Hypothalamus (tissue), 51 donors: ENCODE measurements around the gene HES4.
"Not testable (repeated sequence)": the region's sequence is repeated elsewhere in the genome, so short reads cannot be mapped to it uniquely, and the experiment has no call there.

Experiments
- DNase-seq, 51 donors: peaks; one replicate each; lab custom pipeline; 2025; lab: John Stamatoyannopoulos, UW

Gene HES4

DNA sequence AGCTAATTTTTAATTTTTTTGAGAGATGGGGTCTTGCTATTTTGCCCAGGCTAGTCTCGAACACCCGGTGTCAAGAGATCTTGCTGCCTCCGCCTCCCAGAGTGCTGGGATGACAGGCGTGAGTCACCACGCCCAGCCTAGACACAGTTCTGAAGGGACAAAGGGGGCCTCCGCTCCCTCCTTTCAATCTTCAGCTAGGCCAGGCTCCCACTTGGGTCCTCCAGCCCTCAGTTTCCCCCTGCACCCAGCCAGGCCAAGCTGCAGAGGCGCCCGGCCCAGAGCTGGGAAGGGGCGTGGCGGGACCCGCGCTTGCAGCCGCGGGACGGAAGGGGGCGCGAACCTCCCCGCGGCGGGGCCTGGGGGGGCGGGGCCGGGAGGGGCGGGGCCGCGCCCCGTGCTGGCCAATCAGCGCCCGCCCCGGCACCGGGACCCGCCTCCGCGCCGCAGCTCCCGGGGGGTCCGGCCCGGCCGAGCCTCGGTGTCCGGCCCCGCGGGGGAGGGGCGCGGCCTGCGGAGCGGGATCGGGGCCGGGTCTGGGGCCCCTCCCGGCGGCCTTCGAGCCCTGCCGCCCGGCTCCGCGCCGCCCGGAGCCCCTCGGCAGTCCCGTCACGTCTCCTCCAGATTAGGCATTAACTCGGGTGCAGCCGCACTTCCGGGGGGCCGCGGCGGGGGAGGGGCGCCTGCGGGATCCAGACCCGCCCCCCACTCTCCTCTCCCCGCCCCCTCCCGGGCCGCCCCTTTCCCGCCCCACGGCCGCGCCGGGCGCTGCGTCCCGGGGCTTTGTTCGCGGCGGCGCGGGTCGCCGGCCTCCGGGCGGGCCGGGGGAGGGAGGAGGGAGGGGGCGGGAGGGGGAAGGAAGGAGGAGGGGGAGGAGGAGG is 19.5 kb upstream of the HES4 start:
- peak in 46 of 51 donors; percentile 32 to 90 (median 74) for DNase-seq

DNA sequence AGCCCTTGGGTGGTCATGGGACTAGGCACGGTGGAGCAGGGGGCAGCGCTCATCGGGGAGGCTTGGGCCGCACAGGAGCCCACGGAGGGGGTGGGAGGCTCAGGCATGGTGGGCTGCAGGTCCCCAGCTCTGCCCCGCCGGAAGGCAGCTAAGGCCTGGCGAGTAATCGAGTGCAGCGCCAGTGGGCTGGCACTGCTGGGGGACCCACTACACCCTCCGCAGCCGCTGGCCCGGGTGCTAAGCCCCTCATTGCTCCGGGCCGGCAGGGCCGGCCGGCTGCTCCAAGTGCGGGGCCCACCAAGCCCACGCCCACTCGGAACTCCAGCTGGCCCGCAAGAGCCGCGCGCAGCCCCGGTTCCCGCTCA is 18.4 kb upstream of the HES4 start:
- not testable (repeated sequence) for DNase-seq

DNA sequence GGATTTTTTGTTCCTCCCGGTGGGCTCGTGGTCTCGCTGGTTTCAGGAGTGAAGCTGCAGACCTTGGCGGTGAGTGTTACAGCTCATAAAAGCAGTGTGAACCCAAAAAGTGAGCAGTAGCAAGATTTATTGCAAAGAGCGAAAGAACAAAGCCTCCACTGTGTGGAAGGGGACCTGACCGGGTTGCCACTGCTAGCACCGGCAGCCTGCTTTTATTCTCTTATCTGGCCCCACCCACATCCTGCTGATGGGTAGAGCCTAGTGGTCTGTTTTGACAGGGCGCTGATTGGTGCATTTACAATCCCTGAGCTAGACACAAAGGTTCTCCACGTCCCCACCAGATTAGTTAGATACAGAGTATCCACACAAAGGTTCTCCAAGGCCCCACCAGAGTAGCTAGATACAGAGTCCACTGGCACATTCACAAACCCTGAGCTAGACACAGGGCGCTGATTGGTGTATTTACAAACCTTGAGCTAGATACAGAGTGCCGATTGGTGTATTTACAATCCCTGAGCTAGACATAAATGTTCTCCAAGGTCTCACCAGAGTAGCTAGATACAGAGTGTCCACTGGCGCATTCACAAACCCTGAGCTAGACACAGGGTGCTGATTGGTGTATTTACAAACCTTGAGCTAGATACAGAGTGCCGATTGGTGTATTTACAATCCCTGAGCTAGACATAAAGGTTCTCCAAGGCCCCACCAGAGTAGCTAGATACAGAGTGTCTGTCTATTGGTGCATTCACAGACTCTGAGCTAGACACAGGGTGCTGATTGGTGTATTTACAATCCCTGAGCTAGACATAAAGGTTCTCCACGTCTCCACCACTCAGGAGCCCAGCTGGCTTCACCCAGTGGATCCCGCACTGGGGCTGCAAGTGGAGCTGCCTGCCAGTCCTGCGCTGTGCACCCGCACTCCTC is 17.8 kb upstream of the HES4 start:
- not testable (repeated sequence) for DNase-seq

DNA sequence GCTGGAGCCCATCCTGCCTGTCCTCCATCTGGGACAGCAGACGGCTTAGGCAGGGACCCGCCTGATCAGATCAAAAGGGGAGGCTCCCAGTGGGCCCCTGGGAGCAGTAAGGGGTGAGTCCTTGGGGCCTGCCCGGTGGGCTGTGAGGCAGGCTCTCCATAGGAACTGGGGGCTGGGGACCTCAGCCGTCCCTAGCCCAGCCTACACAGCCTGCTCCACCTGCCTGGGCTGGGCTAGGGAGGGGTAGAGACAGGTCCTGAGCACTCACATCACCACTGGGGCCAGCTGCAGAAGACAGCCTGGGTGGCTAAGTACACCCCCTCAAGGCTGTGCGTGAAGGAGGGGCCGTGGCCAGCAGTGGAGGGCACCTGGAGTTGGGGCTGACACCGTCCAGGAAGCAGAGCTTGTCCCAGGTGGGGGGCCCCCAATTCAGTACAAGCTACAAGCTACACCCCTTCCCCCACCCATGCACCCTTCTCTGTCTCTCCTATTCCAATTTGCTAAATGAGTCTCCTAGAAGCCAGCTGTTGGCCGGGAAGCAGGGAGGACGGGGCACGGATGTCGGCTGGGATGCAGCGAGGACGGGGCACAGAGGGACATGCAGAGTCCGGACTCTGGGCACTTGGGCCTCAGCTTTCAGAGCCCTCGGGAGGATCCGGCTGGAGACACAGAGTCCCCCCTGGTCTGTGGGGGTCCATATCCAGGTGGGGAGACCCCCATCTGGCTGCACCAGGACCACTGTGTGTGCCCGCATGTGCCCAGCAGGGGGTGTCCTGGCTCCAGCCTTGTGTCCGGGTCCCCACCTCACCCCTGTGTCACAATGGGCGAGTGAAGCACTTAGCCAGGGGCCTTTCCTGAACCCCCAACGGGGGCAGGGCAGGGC is 15.1 kb upstream of the HES4 start:
- DNase-seq = peak in 2 of 51 donors; percentile 24 to 35

DNA sequence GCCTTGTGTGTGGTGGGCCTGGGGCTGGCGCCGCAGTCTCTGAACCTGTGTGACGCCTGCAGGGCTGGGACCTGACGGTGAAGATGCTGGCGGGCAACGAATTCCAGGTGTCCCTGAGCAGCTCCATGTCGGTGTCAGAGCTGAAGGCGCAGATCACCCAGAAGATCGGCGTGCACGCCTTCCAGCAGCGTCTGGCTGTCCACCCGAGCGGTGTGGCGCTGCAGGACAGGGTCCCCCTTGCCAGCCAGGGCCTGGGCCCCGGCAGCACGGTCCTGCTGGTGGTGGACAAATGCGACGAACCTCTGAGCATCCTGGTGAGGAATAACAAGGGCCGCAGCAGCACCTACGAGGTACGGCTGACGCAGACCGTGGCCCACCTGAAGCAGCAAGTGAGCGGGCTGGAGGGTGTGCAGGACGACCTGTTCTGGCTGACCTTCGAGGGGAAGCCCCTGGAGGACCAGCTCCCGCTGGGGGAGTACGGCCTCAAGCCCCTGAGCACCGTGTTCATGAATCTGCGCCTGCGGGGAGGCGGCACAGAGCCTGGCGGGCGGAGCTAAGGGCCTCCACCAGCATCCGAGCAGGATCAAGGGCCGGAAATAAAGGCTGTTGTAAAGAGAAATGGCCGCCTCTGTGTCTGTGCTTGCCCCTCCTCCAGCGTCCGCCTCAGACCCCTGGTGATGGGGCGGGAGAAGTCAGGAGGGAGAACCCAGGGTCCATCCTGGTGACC is 14.2 kb upstream of the HES4 start:
- DNase-seq = no peak

DNA sequence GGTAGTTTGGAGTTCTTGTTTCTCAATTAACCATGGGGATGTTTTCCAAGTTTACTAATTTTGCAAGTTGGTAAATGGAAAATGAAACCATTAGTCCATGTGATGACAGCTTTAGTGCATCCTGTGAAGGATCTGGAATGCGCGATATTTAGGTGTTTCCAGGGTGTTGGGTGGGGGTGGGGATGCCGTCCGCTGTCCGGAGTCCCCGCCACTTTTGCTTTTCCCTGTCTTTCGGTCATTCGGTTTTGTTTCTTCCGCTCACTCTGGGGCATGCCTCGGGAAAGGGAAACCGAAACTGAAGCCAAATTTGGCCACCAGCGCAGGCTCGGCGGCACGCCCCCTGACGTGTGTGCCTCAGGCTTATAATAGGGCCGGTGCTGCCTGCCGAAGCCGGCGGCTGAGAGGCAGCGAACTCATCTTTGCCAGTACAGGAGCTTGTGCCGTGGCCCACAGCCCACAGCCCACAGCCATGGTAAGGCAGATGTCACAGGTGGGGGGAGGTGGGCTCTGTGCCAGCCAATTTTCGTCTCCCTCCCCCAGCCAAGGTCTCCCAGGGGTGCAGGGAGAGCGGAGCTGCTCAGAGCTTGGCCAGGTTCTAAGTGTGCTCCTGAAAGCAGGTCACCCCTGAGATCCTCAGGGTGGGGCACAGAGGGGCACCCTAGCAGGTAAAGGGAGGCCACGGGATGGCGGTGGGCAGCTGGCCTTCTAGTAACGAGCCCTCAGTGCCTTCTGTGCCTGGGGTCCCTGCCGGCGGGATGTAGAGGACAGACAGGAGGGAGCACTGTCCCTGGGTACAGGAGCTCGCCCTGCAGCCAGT is 13.4 kb upstream of the HES4 start, which contains the start of gene ISG15:
ISG15 (plus strand) TSS at position 393 of the 817 bp plus-strand sequence; CDS start at position 470, 77 bp downstream.
- DNase-seq = peak in 45 of 51 donors; percentile 19 to 89 (median 70)

DNA sequence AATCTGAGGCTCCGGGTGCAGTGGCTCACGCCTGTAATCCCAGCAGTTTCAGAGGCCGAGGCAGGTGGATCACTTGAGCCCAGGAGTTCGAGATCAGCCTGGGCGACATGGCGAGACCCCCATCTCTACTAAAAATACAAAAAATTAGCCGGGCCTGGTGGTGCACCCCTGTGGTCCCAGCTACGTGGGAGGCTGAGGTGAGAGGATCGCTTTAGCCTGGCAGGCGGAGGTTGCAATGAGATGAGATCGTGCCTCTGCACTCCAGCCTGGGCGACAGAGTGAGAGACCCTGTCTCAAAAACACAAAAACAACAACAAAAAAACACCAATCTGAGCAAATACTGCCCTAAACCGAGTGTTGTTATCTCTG is 12.8 kb upstream of the HES4 start:
- not testable (repeated sequence) for DNase-seq

DNA sequence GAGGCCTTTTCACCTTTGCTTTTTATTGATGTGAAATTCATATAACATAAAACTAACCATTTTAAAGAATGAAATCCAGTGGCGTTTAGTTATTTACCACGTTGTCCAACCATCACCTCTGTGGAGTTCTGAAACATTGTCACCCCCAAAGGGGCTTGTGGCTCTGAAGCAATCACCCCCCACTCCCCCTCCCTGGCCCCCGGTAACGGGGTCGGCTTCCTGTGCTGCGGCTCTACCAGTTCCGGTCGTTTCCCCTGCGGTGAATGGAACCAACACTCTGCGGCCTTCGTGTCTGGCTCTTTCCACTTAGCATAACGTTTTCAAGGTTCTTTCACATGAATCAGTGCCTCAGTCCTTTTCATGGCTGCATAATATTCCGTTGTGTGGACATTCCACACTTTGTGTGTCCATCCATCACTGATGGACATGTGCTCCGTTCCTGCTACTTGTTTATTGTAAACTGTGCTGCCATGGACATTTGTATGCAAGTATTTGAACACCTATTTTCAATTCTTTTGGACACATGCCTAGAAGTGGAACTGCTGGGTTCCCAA is 11.6 kb upstream of the HES4 start:
- DNase-seq = no peak

DNA sequence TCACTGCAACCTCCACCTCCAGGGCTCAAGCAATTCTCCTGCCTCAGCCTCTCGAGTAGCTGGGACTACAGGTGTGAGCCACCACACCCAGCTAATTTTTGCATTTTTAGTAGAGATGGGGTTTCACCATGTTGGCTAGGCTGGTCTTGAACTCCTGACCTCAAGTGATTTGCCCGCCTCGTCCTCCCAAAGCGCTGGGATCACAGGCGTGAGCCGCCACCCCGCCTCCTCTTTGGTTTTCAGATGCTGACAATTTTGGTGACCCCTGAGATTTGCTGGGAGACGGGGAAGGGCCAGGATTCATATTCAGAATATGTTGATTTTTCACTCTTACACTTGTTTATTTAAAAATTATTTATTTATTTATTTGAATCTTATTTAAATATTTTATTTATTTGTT is 10.2 kb upstream of the HES4 start:
- DNase-seq = not testable (repeated sequence)

DNA sequence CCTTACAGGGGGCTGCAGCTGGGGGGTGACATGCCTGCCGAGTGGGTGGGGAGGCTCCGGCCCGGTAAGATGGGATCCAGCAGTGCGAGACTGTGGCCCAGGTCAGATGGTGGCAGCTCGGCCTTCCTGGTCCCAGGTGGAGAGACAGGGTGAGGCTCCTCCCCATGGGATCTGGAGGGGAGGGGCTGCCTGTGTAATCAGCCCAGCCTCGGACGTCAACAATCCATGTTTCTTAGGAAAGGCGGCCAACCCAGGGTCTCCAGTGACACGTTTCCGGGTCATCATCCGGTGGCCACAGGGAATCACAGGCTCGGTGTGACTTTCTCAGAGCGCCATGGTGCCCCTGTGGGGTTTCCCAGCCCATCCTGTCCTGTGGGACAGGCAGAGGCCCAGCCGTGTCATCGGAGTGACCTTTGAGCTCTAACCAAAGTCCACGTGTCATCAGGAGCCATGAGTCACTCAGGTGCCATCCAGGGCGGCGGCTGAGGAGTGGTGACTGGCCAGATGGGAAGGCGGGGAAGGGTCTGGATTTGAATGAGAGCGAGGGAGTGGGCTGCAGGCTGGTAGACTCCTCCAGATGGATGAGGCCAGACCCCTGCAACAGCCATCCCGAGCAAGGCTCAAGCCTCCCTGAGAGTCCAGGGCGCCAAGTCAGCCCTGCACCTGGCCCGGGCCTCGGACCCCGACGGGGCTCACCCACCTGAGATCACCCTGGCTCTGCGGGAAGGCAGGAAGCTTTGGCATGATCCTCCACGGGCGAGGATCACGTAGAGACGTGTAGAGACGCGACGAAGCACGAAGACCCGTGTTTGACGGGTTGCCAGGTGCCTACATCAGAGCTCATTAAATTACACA is 6.6 kb upstream of the HES4 start:
- DNase-seq = no peak

DNA sequence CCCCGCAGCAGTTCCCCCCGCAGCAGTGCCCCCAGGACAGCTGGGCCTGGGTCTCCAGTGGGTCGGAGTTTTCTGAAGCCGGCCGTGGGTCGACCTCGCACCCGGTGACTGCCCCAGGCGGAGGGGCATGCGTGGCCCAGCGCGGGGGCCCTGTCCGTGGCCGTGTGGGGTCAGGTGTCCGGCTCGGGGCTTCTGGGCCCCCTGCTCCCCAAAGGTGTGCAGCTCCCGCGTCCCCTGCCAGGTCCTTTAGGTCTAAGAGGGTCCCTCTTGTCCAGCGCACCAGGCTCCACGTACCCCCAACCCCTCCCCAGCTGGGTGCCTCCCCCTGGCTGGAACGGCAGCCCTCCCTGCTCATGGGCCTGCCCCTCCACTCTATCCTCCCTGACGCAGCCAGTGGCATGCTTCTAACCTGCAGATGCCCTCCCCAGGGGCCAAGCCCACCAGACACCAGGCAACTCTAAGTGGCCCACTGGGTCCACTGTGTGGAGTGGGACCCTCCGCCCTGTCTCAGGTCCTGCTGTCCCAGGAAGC is 5.9 kb upstream of the HES4 start:
- DNase-seq = no peak

DNA sequence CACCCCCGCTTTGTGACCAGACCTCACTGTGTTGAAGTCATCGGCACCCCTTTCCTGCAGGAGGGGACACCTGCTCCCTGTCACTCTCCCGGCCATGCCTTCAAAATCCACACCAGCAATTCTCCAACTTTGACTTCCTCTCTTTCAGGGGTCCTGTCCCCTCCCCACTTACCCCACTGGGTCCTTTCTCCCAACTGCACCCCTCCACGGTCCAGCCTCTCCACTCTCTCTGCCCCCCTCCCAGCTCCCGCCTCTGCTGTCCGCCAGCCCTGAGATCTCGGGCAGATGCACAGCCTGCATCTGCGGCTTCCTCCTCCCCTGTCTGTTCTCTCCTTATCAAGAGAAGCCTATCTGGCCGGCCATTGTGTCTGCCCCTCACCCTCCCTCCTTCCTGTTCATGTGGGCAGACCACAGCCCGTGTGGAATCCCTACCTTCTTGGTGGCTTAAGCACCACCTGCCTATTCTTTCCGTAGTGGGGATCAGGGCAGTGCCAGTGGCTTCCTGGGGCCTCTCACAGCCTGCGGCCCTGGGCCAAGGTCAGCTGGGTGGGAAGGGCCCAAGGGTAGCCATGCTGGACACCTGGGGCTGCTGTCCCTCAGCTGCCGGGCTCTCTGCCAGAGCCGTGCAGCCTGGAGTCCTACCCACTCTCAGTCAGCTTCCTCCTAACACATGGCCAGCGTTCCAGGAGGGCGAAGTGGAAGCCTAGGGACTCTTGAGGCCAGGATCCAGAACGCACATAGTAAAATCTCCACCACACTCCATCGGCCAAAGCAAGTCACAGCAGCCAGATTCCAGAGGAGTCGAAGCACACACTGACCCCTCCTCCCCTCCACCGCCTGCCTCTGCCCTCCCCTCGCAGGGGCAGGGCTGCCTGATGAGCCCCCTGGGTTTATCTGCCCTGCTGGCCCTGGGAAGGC is 5.1 kb upstream of the HES4 start:
- no peak for DNase-seq

DNA sequence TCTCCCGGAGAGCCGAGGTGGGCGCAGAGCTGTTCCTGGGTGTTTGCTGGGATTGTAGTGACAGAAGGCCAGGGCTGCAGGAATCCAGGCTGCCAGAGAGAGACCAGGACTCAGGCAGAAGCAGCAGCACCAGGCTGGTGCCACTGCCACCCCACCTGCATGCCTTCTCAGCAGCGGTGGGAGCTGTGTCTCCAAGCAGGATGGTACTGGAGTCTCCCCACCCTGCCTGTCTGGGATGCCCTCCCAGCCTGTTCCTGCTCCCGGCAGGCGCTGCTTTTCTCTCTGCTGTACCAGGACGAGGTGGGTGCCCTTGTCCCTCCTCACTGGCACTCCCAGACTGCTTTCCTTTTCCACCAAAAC is 4.5 kb upstream of the HES4 start:
- no peak for DNase-seq

DNA sequence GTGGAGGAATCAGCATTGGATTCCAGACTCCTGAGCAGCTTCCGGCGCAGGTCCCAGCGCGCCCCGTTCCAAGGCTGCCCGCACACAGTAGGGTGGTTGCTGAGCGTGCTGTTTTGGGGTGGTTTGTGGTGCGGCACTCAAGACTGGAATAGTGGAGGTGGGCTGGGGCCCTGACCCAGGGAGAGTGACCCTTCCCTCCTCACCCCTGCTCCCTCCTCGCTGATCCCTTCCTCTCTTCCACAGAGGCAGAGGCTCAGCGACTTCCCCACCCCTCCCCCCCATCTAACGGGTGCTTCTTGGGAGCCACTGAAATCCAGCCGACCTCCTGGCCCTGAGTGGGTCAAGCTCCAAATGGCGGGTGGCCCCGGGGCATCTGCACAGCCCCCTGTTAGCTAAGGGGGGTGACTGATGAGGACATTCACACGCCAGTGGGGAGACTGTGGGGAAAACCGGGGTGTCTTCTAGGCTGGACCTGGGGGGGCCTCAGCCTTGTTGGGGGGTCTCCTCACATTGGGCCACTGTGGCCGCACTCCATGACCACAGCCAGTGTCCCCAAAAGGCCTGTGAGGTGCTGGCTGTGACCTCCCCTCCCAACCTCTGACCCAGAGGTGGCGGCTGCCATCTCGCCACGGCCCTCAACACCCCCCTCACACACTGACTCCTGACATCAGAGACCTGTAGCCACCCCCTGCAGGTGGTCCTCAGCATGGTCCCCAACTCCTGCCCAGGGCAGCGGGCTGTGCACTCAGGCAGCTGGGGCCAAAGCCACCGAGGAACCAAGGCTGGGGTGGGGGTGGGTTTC is 3.9 kb upstream of the HES4 start:
- DNase-seq = no peak

DNA sequence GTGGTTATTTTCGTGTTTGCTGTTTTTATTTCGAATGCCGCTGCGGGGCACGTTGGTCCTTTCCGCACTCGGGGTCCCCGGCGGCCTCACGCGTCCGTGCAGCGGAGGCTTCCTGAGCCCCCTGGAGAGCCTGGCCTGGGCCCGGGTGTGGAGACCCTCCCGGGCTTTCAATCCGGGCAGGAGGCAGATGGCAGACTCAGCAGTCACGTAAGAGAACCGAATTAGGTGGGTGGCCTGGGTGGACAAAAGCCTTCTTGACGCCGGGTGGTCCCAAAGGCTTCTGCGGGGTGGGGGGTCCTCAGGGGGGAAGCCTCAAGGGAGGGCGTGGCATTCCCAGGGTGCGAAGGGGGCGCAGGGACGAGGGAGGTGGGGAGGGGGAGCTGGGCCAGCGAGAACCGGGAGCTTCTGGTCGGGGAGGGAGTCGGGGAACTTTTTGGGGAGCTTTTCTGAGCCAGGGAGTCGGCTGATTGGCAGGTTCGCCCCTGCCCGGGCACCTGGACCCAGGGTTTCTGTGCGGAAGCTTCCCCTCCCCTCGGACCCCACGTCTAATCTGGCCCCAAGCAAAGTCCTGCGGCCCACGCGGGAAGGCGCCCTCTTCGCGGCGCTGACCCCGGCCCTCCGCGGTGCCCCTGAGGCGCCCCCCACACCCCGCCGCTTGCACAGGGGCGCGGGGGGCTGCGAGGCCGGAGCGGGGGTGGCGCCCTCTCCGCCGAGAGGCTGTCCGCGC is 1.3 kb upstream of the HES4 start:
- no peak for DNase-seq
